ENCODE measurements around the gene COL5A1.
A peak's percentile ranks its signal among the peaks of the same experiment; 100 is the strongest.

Gene COL5A1

DNA sequence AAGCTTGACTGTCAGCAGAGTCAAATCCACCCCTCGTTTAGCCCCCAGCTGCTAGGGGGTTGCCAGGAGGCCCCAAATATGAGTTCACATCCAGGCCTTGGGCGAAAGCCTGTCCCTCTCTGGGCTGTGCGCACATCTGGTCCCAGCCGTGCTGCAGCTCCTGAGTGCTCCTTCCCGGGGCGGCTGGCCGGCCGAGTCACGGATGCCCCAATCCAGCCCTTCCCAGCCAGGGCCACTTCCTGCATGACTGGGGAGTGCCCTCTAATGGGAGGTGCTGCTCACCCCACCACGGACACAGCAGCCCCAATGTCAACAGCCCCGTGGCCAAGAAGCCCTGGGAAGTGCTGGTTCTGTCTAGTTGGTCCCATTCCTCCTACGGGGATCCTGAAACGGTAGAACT is 135.6 kb downstream of the COL5A1 start:
- DNase-seq (ENCODE audit: low read depth, low spot score) = no peak
- peaks cover 80% of the 10 kb centered on the region for H3K36me3 ChIP-seq (ENCODE audit: insufficient read depth, insufficient read length, low read length)
- TF ChIP-seq SUZ12 (IDR thresholded peaks at IDR 0.05; ENCODE audit: extremely low read depth, insufficient read depth, insufficient read length) (no peak), ZNF274 (IDR thresholded peaks at IDR 0.05; ENCODE audit: low read depth, low read length) (no peak), YY1 (IDR thresholded peaks at IDR 0.05; ENCODE audit: insufficient read depth, insufficient read length) (no peak)

DNA sequence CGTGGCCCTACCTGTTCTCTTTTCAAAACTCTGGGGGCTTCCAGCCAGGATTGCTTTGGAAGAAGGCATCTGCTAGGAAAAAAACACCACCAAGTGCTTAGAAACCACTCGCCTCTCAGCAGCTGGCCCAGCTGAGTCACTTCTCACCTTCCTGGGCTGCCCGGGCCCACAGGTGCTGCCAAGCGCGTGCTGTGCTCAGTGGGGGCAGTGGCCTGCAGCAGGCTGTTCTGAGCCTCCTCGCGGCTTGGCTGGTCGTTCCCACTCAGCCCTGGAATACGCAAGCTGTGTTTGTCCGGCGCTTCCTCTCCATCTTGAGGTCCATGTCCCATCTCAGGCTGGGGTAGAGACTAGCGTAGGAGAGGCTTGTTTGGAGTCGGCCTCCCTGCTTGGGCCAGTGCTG is 136.6 kb downstream of the COL5A1 start:
- Histone ChIP-seq H3K4me1 (ENCODE audit: insufficient read depth, insufficient read length) (peaks cover 5% of the 10 kb centered on the region), H3K9me3 (ENCODE audit: insufficient read depth, low read length) (no peaks in the 10 kb centered on the region), H3K27me3 (ENCODE audit: insufficient read depth, insufficient read length) (no peaks in the 10 kb centered on the region), H3K9ac (ENCODE audit: insufficient read length, low read depth) (peak overlapping the region; percentile 39), H3K4me3 (ENCODE audit: insufficient read length, low read depth) (no peak overlapping the region), H3K36me3 (ENCODE audit: insufficient read depth, insufficient read length, low read length) (peaks cover 79% of the 10 kb centered on the region)
- no peak for DNase-seq (ENCODE audit: low read depth, low spot score)
- TF ChIP-seq YY1 (IDR thresholded peaks at IDR 0.05; ENCODE audit: insufficient read depth, insufficient read length) (no peak), SUZ12 (IDR thresholded peaks at IDR 0.05; ENCODE audit: extremely low read depth, insufficient read depth, insufficient read length) (no peak), ZNF274 (IDR thresholded peaks at IDR 0.05; ENCODE audit: low read depth, low read length) (no peak)

More for the DNA sequence above, 135.6 kb downstream of the COL5A1 start:
- H3K9ac ChIP-seq (ENCODE audit: insufficient read length, low read depth) = no peak overlapping the region
- peaks cover 5% of the 10 kb centered on the region for H3K4me1 ChIP-seq (ENCODE audit: insufficient read depth, insufficient read length)
- H3K4me3 ChIP-seq (ENCODE audit: insufficient read length, low read depth) = no peak overlapping the region
- no peaks in the 10 kb centered on the region for H3K9me3 ChIP-seq (ENCODE audit: insufficient read depth, low read length)
- H3K27me3 ChIP-seq (ENCODE audit: insufficient read depth, insufficient read length) = no peaks in the 10 kb centered on the region

DNA sequence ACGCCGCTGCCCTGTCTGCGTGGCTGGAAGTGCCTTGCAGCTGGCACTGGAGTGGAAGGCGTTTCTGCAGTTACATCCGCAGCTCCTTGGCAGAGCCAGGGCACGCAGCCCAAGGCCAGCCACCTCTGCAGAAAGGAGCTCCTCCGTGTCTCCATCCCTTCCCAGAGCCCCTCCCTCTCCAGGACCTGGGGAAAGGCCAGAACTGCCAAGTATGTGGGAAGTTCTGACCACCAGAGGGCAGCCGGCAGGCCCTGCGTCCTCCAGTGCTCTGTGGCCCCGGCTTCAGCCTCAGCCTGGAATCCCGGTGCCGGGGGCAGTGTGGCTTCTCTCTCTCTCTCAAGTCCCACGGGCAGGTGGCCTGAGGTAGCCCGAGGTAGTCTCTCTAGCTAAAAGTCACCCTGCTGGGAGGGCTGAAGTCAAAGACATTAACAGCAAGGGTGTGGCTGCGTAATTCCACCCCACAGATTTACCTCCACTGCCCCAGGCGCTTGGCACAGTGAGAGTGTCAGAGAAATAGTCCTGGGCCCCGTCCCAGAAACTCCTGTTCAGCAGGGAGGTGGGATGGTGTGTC is 137.3 kb downstream of the COL5A1 start:
- Histone ChIP-seq H3K9ac (ENCODE audit: insufficient read length, low read depth) (peak overlapping the region; percentile 39), H3K36me3 (ENCODE audit: insufficient read depth, insufficient read length, low read length) (peaks cover 76% of the 10 kb centered on the region), H3K4me3 (ENCODE audit: insufficient read length, low read depth) (no peak overlapping the region), H3K4me1 (ENCODE audit: insufficient read depth, insufficient read length) (peaks cover 12% of the 10 kb centered on the region), H3K27me3 (ENCODE audit: insufficient read depth, insufficient read length) (no peaks in the 10 kb centered on the region), H3K9me3 (ENCODE audit: insufficient read depth, low read length) (no peaks in the 10 kb centered on the region)
- DNase-seq (ENCODE audit: low read depth, low spot score) = peak; percentile 82
- TF ChIP-seq YY1 (IDR thresholded peaks at IDR 0.05; ENCODE audit: insufficient read depth, insufficient read length) = no peak
- TF ChIP-seq ZNF274 (IDR thresholded peaks at IDR 0.05; ENCODE audit: low read depth, low read length) = no peak
- no peak for TF ChIP-seq SUZ12 (IDR thresholded peaks at IDR 0.05; ENCODE audit: extremely low read depth, insufficient read depth, insufficient read length)

DNA sequence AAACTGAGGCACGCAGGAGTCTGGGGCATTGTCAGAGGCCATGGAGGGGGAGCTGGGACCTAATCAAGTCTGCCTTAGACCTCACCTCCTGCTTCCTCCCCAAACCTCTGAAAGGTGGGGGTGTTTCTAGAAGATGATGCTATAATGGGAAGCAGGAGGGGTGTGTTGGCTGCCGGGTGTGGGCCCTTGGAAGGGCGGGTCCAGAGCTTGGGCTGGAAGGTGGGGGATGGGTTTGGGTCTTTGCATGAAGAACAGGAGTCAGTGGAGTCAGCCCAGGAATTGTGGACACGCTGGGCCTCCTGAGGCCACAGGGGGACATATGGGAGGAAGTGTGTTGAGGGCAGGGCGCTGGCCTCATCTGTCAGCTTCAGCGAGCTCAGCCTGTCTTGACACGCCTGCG is 138.0 kb downstream of the COL5A1 start:
- Histone ChIP-seq H3K9ac (ENCODE audit: insufficient read length, low read depth) (no peak overlapping the region), H3K27me3 (ENCODE audit: insufficient read depth, insufficient read length) (no peaks in the 10 kb centered on the region), H3K4me1 (ENCODE audit: insufficient read depth, insufficient read length) (peaks cover 14% of the 10 kb centered on the region), H3K36me3 (ENCODE audit: insufficient read depth, insufficient read length, low read length) (peaks cover 69% of the 10 kb centered on the region), H3K4me3 (ENCODE audit: insufficient read length, low read depth) (no peak overlapping the region), H3K9me3 (ENCODE audit: insufficient read depth, low read length) (no peaks in the 10 kb centered on the region)
- no peak for TF ChIP-seq ZNF274 (IDR thresholded peaks at IDR 0.05; ENCODE audit: low read depth, low read length)
- no peak for TF ChIP-seq SUZ12 (IDR thresholded peaks at IDR 0.05; ENCODE audit: extremely low read depth, insufficient read depth, insufficient read length)
- no peak for TF ChIP-seq YY1 (IDR thresholded peaks at IDR 0.05; ENCODE audit: insufficient read depth, insufficient read length)
- DNase-seq (ENCODE audit: low read depth, low spot score) = no peak

DNA sequence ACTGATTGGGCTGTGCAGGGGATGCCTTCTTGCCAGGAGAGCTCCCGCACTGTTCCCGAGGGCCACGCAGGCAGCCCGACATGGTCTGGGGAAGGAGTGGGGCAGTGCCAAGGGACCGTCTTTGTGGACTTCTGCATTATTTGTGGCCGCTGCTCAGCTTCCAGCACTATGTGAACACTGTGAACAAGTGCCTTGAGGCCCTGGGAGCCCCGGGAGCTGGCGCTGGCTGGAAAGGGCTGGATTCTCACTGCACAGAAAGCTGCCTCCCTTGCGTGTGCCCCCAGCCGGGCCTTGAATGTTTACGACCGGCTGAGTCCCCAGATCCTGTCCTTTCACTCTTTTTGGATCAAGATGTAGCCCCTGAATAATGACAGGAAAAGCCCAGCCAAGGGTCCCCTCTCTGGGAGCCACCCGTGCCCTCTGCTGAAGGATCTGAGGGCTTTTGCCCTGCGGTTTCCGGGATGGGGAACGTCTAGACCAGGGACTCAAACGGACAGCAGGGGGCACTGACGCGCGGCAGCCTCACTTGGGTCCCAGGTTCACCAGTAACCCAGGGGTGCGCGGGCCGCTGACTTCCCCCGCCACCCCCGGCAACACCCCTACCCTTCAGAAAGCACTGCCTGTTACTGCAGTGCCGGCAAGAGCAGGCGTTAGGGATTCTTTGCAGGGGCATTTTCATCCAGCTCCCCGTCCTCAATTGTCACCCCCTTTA is 140.1 kb downstream of the COL5A1 start:
- Histone ChIP-seq H3K36me3 (ENCODE audit: insufficient read depth, insufficient read length, low read length) (peaks cover 77% of the 10 kb centered on the region), H3K9ac (ENCODE audit: insufficient read length, low read depth) (no peak overlapping the region), H3K4me1 (ENCODE audit: insufficient read depth, insufficient read length) (peaks cover 28% of the 10 kb centered on the region), H3K27me3 (ENCODE audit: insufficient read depth, insufficient read length) (no peaks in the 10 kb centered on the region), H3K4me3 (ENCODE audit: insufficient read length, low read depth) (no peak overlapping the region), H3K9me3 (ENCODE audit: insufficient read depth, low read length) (no peaks in the 10 kb centered on the region)
- TF ChIP-seq YY1 (IDR thresholded peaks at IDR 0.05; ENCODE audit: insufficient read depth, insufficient read length) = no peak
- TF ChIP-seq ZNF274 (IDR thresholded peaks at IDR 0.05; ENCODE audit: low read depth, low read length) = no peak
- TF ChIP-seq SUZ12 (IDR thresholded peaks at IDR 0.05; ENCODE audit: extremely low read depth, insufficient read depth, insufficient read length) = no peak
- no peak for DNase-seq (ENCODE audit: low read depth, low spot score)

DNA sequence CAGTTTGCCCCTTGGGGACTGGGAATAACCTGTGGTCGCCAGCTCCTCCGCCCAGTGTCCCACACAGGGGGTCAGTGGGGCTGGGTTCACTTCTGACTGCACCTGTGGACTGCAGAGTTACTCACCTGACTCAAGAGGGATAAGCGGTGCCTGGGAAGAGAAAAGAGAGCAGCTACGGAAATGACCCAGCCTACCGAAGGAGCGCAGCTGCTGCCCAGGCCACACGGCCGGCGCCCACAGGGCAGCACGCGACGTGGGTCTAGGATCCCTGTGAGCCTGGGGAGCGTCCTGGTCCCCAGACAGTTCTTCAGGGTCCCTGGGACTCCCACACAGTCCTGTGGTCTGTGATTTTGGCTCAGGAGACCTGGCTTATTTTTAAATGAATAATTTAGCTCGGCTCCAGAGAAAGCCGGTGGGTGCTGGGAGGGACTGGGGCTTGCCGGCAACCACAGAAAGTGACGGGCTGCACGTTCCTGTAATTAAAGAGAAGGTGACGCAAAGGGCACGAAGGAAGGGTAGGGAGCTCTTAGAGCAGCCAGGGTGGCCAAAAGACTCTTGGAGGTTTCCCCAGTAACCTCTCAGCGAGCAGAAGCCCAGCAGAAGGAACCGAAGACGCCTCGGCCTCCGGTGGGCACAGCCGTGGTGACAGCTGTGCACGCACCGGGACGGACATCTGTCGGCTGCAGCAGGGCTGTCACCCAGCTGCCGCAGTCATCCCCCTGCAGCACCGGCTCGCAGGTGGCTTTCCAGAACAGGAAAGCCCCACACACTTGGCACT is 141.5 kb downstream of the COL5A1 start:
- peak overlapping the region; percentile 42 for H3K9ac ChIP-seq (ENCODE audit: insufficient read length, low read depth)

DNA sequence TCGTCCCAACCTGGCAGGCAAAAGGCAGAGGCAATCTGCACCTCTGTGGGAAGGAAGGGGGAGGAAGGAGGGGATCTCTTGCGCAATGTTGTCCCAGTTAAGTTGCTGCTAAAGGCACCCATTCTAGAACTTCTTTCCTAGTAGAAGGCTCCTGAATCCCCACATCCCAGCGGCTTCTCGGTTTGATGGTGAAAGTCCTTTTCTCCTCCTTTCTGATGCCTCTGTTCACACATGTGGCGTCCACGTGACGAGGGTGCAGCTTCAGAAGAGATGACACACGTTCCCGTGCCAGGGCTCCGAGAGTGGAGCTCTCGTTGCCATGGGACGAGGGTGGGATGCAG is 142.1 kb downstream of the COL5A1 start:
- H3K9ac ChIP-seq (ENCODE audit: insufficient read length, low read depth) = peak overlapping the region; percentile 42
- peaks cover 24% of the 10 kb centered on the region for H3K4me1 ChIP-seq (ENCODE audit: insufficient read depth, insufficient read length)
- peaks cover 81% of the 10 kb centered on the region for H3K36me3 ChIP-seq (ENCODE audit: insufficient read depth, insufficient read length, low read length)
- no peaks in the 10 kb centered on the region for H3K27me3 ChIP-seq (ENCODE audit: insufficient read depth, insufficient read length)
- TF ChIP-seq ZNF274 (IDR thresholded peaks at IDR 0.05; ENCODE audit: low read depth, low read length) = no peak
- TF ChIP-seq SUZ12 (IDR thresholded peaks at IDR 0.05; ENCODE audit: extremely low read depth, insufficient read depth, insufficient read length) = no peak
- no peak for TF ChIP-seq YY1 (IDR thresholded peaks at IDR 0.05; ENCODE audit: insufficient read depth, insufficient read length)
- H3K4me3 ChIP-seq (ENCODE audit: insufficient read length, low read depth) = no peak overlapping the region
- no peaks in the 10 kb centered on the region for H3K9me3 ChIP-seq (ENCODE audit: insufficient read depth, low read length)
- DNase-seq (ENCODE audit: low read depth, low spot score) = no peak

More for the DNA sequence above, 141.5 kb downstream of the COL5A1 start:
- TF ChIP-seq ZNF274 (IDR thresholded peaks at IDR 0.05; ENCODE audit: low read depth, low read length) = no peak
- TF ChIP-seq YY1 (IDR thresholded peaks at IDR 0.05; ENCODE audit: insufficient read depth, insufficient read length) = no peak
- no peak for TF ChIP-seq SUZ12 (IDR thresholded peaks at IDR 0.05; ENCODE audit: extremely low read depth, insufficient read depth, insufficient read length)
- DNase-seq (ENCODE audit: low read depth, low spot score) = no peak
- no peaks in the 10 kb centered on the region for H3K9me3 ChIP-seq (ENCODE audit: insufficient read depth, low read length)
- H3K4me1 ChIP-seq (ENCODE audit: insufficient read depth, insufficient read length) = peaks cover 28% of the 10 kb centered on the region
- no peak overlapping the region for H3K4me3 ChIP-seq (ENCODE audit: insufficient read length, low read depth)
- H3K27me3 ChIP-seq (ENCODE audit: insufficient read depth, insufficient read length) = no peaks in the 10 kb centered on the region
- H3K36me3 ChIP-seq (ENCODE audit: insufficient read depth, insufficient read length, low read length) = peaks cover 84% of the 10 kb centered on the region
